CD4-positive, alpha-beta T cell treated with Interleukin-17A for 1 hour (primary cell): ENCODE measurements around the gene PACRG.

Source experiments
- DNase-seq: peaks from one replicate; pipeline ENCODE4 v3.0.0-alpha.2; 2020

Gene PACRG

GRCh38 chr6:163254341-163254835 lies 526.6 kb downstream of the PACRG start:
- DNase-seq = no peak

- no peak for DNase-seq
Measured at GRCh38 chr6:163255265-163255664, 527.5 kb downstream of the PACRG start.

GRCh38 chr6:163259689-163260088 lies 531.9 kb downstream of the PACRG start:
- no peak for DNase-seq

- no peak for DNase-seq
Measured at GRCh38 chr6:163260111-163260895, 532.5 kb downstream of the PACRG start.

GRCh38 chr6:163260911-163261310 lies 533.1 kb downstream of the PACRG start:
- no peak for DNase-seq

- DNase-seq = no peak
Measured at GRCh38 chr6:163261361-163261760, 533.6 kb downstream of the PACRG start.

GRCh38 chr6:163262080-163262479 lies 534.3 kb downstream of the PACRG start:
- DNase-seq = no peak

- no peak for DNase-seq
Measured at GRCh38 chr6:163263196-163263595, 535.4 kb downstream of the PACRG start.

- no peak for DNase-seq
Measured at GRCh38 chr6:163263998-163264661, 536.4 kb downstream of the PACRG start.

GRCh38 chr6:163264662-163265035 lies 536.9 kb downstream of the PACRG start:
- no peak for DNase-seq

- DNase-seq = no peak
Measured at GRCh38 chr6:163281634-163282033, 553.9 kb downstream of the PACRG start.

- no peak for DNase-seq
Measured at GRCh38 chr6:163282672-163283071, 554.9 kb downstream of the PACRG start.

GRCh38 chr6:163284151-163284550 lies 556.4 kb downstream of the PACRG start:
- no peak for DNase-seq

- no peak for DNase-seq
Measured at GRCh38 chr6:163285691-163286090, 557.9 kb downstream of the PACRG start.

- DNase-seq = no peak
Measured at GRCh38 chr6:163287626-163288025, 559.9 kb downstream of the PACRG start.

- no peak for DNase-seq
Measured at GRCh38 chr6:163288066-163288465, 560.3 kb downstream of the PACRG start.

- no peak for DNase-seq
Measured at GRCh38 chr6:163288915-163289314, 561.1 kb downstream of the PACRG start.

- no peak for DNase-seq
Measured at GRCh38 chr6:163289447-163289846, 561.7 kb downstream of the PACRG start.

GRCh38 chr6:163290545-163291274 lies 562.9 kb downstream of the PACRG start:
- no peak for DNase-seq

- DNase-seq = no peak
Measured at GRCh38 chr6:163291622-163292021, 563.8 kb downstream of the PACRG start.

- DNase-seq = no peak
Measured at GRCh38 chr6:163293286-163293685, 565.5 kb downstream of the PACRG start.

GRCh38 chr6:163294734-163295133 lies 567.0 kb downstream of the PACRG start:
- DNase-seq = no peak

GRCh38 chr6:163296835-163297519 lies 569.2 kb downstream of the PACRG start:
- DNase-seq = no peak
